HG02623 (cell line): ENCODE results near the gene LRRC8B.
"Not testable (repeated sequence)": the region's sequence is repeated elsewhere in the genome, so short reads cannot be mapped to it uniquely, and the experiment has no call there.

Experiments used
- ATAC-seq: cut with Tn5 transposase; IDR thresholded peaks from one replicate; pipeline ENCODE4 v1.9.1; 2021; ENCODE audit warnings: moderate library complexity; ENCODE audit not compliant: unreplicated experiment

Gene LRRC8B

GRCh38 chr1:89524369-89525168 lies at the start of gene LRRC8B:
Gene LRRC8B, plus strand, starts transcription at chr1:89524829. Its CDS starts 57,822 bp downstream, at chr1:89582651.
- peak; percentile 89 for ATAC-seq

- no peak for ATAC-seq
Observed at GRCh38 chr1:89475269-89475668, 49.4 kb upstream of the LRRC8B start.

GRCh38 chr1:89476072-89476471 lies 48.6 kb upstream of the LRRC8B start:
- no peak for ATAC-seq

GRCh38 chr1:89483010-89483756 lies 41.4 kb upstream of the LRRC8B start:
- no peak for ATAC-seq

GRCh38 chr1:89483757-89484077 lies 40.9 kb upstream of the LRRC8B start:
- no peak for ATAC-seq

GRCh38 chr1:89484092-89485038 lies 40.3 kb upstream of the LRRC8B start:
- ATAC-seq: no peak

GRCh38 chr1:89487972-89488371 lies 36.7 kb upstream of the LRRC8B start:
- no peak for ATAC-seq

GRCh38 chr1:89489047-89489729 lies 35.4 kb upstream of the LRRC8B start:
- no peak for ATAC-seq

- ATAC-seq: no peak
Observed at GRCh38 chr1:89490389-89490788, 34.2 kb upstream of the LRRC8B start.

GRCh38 chr1:89499320-89499719 lies 25.3 kb upstream of the LRRC8B start:
- no peak for ATAC-seq

GRCh38 chr1:89502042-89502441 lies 22.6 kb upstream of the LRRC8B start:
- ATAC-seq: no peak

- ATAC-seq: no peak
Observed at GRCh38 chr1:89502895-89503294, 21.7 kb upstream of the LRRC8B start.

- ATAC-seq: no peak
Observed at GRCh38 chr1:89503690-89504089, 20.9 kb upstream of the LRRC8B start.

GRCh38 chr1:89510061-89510460 lies 14.6 kb upstream of the LRRC8B start:
- ATAC-seq: not testable (repeated sequence)

- ATAC-seq: no peak
Observed at GRCh38 chr1:89512996-89513720, 11.5 kb upstream of the LRRC8B start.

GRCh38 chr1:89516055-89516454 lies 8.6 kb upstream of the LRRC8B start:
- ATAC-seq: no peak

GRCh38 chr1:89518221-89518631 lies 6.4 kb upstream of the LRRC8B start:
- no peak for ATAC-seq

- ATAC-seq: peak; percentile 43
Observed at GRCh38 chr1:89519779-89520358, 4.8 kb upstream of the LRRC8B start.

- not testable (repeated sequence) for ATAC-seq
Observed at GRCh38 chr1:89521977-89522376, 2.7 kb upstream of the LRRC8B start.
